HG02885 (cell line): ENCODE measurements around the gene CCDC201.

Experiments
- ATAC-seq: cut with Tn5 transposase; IDR thresholded peaks from one replicate; pipeline ENCODE4 v1.9.1; 2021; ENCODE audit warnings: mild to moderate bottlenecking; ENCODE audit not compliant: unreplicated experiment, poor library complexity

The CCDC201 gene, protein sequence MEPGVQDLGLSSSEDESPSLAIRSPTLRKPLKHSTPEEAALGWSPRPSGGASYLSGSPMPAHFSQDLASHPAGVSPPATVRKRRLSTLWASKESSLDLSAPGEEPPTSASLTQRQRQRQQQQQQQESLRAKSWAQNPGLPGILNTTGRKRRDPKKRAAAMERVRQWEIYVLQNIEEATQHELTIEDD

DNA sequence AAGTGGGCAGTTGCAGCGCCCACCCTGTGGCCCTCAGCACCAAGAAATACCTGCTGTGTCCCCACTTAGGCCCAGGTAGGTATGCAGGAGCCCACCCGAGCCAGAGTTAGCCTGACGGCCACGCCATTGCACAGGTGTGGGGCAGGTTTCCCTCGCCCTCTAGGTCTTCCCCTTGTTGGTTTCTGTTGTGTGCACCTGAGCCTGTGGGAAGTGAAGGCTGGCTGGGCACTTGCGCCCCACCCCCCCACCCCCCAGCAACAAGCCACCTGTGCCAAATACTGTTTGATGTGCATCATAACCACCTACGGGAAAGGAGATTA lies at the start of gene CCDC201:
Gene CCDC201, minus strand, starts transcription at position 48 of the 320 bp plus-strand sequence. CDS start 75 bp downstream, outside the sequence.
- no peak for ATAC-seq

DNA sequence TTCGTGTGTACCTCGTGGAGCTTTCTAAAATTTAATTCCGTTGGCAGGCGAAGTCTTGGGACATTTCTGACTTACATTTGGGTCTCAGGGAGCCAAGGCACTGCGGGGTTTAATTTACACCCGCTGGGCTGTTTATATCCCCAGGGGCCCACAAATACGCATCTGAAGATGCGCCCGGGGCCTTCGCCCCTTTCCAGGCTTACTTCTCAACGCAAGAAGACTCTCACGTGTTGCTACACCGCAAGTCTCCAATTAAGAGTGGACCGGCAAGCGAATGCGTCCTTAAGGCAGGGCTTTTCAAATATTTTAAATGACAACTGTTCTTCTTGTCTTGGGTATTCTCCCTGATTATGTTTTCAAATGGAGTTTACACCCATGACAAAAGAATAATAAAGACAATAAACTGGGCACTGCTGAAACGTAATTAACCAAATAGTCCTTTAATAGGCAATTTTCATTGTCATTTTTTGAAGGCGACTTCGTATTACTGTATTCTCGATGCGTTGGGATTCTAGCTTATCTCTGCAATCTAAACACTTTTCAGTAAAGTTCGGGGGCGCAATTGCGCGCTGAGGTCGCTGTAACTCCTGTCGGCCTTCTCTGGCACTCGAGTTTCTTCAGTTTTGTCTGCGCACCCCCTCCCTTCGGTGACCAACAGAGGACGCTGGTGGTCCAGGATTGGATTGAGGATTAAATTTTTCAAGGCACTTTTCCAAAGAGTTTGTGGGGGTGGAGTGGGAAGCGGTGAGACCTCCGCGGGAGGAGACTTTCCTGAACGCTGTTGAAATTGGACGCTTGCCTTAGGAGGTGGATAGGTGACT lies 49.0 kb upstream of the CCDC201 start:
- no peak for ATAC-seq

DNA sequence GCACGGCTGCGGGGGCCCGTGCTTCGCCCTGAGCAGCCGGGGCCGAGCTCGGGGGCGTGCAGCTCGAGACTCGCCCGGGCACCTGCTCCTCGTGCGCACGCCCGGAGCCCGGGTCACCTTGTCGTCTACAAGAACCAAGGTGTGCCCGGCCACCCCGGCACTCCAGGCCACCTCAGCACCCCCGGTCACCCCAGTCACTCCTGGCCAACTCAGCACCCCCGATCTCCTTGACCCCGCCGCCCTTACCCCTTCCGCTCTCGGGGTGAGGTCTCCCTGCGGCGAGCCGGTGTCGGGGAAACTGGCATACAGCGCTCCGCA lies 48.5 kb upstream of the CCDC201 start:
- no peak for ATAC-seq

DNA sequence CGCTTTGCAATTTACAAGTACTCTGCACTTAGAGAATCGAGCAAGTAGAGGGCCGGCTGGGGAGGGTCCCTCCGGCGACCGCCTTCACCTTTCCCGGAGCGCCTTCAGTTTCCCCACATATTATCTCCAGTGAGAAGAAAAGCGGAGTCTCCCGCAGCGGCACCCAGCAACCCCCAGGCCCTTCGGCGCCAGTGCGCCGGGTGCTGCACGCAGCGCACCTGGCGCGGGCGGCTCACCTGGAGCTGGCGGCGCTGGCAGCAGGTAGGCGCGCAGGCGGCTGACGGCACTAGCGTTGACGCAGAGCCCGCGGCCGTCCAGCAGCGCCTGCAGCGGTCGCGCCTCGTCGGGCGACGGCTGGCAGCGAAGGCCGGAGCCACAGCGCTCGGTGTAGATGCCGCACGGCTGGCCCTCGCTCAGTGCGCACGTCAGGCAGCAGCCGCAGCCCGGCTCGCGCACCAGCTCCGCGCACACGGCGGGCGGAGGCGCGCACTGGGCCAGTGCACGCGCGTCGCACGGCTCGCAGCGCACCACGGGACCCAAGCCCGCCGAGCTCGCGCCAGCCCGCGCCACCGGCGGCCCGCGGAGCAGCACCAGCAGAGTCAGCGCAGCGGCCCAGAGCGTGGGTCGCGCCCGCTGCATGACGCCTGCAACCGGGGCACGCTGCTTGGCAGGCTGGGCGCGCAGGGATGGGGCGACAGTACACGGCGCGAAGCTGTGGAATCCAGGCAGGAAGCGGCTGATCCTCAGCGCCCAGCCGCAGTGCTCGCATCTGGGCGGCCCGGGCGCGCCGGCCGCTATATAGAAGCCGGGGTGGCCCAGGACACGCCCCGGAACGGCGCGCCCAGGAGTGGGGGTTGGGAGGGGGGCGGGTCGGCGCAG lies 47.9 kb upstream of the CCDC201 start, which contains the start of gene IGFBP3:
Gene IGFBP3, minus strand, starts transcription at position 771 of the 879 bp plus-strand sequence. Its CDS starts 132 bp downstream, at position 639.
- no peak for ATAC-seq

DNA sequence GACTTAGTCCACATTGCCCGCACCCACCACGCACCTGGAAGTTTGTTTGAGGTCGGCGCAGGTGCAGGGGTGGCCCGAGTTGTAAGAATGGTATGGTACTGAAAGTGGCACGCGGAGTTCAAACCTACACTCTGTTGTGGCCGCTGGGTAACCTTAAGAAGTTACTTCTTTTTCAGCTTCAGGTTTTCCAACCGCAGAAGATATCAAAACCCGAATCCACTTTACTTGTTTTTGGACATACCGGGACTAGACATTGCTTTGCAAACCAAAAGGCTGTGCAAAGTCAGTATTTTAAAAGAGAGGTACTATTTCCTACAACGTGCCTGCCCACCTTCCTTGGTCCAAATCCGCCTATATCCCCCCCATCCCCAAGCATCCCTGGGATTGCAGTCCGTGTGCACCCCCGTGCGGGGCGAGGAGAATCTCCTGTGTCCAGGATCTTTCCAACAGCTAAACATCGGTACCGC lies 47.1 kb upstream of the CCDC201 start:
- ATAC-seq, result no peak

DNA sequence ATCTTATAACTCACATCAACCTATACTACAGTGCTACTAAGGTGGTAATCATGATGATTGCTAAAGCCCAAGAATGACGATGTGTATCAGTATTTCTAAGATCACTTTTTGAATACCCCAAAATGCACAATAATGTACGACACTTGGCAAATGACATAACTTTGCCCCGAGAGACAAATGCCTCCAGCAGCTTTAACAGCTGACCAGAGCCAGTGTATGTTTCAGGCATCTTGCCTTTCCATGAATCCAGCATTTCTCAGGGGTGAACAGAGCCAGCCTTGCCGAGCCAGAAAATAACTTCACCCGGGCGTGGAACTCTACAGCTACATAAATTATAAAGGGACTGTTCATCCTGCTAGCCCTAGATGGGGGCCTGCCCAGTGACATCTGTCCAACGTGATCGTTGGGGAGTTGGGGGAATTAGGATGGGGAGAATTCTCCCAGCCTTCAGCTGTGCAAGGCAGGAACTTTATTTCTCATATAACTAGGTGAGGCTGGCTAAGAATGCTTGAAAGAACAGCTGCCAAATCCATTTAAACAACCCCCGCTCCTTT lies 46.4 kb upstream of the CCDC201 start:
- no peak for ATAC-seq

DNA sequence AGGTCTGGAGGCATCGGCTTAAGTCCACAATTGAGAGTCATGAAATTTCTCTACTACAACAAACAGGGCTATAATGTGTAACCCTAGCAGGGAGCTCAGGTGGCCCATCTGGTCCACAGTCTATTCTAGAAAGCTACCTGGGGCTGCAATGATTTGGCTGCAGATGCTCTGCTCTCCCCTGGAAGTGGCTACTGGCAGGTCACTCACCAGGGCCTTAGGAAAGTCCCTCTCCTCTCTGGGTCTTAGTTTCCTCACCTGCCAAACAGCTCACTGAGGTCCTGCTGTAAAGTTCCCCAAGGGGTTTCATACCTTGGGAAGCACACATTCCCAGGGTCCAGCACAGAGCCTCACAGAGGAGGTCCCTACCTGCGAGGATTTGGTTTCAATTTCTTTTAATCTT lies 45.7 kb upstream of the CCDC201 start:
- ATAC-seq, result no peak

DNA sequence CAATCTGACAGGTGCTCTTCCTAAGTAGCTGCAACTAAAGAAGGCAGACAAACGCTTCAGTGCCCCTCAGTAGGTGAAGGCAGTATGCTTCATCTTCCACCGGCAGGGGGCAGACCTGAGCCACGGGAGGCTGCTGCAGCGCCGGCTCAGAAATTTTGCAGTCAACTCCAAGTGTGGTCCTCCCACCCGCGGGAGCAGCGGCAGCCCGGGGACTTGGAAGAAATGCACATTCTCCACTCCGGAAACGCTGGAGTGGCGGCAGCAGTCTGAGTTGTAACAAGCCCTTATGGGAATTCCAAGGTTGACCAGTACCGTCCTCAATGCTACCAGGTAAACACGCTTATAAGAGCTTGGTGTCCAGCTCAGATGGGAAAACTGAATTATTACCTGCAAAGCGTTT lies 44.8 kb upstream of the CCDC201 start:
- peak; percentile 81 for ATAC-seq

DNA sequence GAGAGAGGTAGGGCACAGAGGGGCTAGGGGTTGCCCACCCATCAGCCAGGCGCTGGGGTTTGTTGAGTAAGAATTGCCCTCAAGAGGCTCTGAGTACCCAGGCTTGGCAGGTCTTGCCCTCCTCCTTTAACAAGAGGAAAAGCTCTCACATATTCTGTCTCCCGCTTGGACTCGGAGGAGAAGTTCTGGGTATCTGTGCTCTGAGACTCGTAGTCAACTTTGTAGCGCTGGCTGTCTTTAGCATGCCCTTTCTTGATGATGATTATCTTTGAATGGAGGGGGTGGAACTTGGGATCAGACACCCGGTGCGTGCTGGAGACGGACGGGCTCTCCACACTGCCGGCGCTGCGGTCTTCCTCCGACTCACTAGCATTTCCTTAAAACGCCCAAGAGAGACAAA lies 44.2 kb upstream of the CCDC201 start:
- ATAC-seq, result no peak

DNA sequence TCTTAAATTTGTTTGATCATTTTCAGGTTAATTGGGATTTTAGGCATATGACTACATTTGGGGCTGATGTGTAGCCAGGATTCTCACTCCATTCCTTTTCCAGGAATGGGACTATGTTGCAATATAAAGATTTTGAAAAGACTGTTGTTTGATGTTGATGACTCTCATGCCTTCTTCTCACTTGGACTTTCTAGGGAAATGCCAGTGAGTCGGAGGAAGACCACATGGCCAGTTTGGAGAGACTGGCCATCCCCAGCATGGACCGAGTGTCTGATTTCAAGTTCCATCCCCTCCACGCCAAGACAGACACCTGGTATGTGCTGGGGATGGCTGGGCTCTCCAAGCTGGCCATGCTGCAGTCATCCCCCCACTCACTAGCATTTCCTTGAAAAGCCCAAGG lies 42.7 kb upstream of the CCDC201 start:
- no peak for ATAC-seq

DNA sequence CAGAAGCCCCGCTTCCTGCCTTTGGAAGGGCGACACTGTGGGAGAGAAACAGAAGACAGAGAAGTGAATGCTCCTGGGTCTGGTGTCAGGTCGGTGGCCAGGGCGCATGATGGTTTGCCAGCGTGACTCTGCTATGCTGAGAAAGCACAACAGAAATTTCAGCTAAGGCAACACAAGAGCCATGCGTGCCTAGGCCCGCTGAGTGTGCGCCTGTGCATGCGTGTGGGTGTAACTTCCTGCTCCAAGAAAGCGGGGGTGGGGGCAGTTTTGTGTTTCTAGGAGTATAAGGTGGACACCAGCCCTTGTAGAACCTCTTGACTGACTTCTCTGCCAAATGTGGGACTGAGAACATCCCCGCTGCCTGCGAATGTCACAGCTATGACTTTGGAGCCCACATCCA lies 42.0 kb upstream of the CCDC201 start:
- no peak for ATAC-seq

DNA sequence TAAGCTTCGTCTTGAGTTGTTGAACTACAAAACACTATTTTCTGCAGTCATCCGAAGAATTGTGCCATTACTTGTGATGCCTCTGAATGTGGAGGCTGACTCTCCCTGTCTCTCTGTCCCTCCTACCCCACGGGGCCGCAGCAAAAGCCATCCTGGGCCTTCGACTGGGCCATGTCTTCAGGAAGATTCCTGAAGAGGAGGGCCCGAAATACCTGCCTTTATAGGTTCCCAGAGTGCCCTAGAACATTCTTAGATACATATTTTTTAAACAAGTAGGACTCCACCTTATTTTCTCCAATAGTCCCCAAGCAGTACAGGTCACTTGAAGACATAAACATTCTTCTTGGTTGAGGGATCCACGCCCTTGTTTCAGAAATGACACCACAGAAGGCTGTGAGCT lies 40.1 kb upstream of the CCDC201 start:
- no peak for ATAC-seq

DNA sequence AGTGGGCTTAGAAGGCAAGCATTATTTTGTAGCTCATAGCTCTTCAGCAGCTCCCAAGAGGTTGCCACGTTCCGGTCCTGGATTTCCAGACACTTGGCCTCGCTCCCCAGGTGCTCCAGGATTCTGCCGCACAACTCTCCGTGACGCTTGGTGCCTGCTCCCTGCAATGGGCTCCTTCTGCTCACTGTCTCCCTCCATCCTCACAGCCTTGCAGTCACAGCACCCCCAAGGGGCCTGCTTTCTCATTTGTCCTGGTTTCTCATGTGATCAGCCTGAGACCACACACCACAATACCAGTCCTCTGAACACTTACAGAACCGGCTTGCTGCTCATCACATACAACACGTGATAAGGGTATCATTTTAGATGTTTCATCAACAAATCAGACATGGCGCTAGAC lies 38.4 kb upstream of the CCDC201 start:
- no peak for ATAC-seq

DNA sequence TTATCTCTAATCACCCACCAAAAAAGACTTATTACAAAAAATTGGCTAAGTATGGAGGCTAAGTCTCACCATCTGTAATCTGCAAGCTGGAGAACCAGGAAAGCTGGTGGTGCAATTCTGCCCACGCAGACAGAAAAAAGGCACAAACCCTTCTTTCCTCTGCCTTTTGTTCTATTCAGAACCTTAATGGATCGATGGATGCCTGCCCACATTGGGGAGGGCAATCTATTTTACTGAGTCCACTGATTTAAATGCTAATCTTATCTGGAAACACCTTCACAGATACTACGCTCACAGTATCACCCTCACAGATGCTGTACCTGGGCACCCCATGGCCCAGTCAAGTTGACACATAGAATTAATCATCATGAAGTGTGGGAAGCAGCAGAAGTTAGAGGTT lies 38.0 kb upstream of the CCDC201 start:
- ATAC-seq, result no peak

DNA sequence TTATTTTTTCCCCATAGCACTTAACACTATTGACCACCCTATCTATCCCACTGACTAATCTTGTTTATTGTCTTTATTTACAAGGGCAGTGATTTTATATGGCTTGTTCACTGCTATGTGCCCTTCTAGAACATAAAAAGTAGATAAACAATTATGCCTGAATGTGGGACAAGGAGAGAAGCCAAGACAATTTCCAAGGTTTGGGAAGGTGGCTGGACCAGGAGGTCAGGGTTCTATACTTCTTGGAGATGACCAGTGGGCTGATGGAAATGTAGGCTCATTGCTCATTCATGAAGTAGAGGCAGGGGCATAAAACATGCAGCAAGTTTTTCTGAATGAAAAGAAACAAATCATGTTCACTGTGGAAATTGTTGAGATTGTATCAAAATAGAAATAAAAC lies 36.7 kb upstream of the CCDC201 start:
- no peak for ATAC-seq

DNA sequence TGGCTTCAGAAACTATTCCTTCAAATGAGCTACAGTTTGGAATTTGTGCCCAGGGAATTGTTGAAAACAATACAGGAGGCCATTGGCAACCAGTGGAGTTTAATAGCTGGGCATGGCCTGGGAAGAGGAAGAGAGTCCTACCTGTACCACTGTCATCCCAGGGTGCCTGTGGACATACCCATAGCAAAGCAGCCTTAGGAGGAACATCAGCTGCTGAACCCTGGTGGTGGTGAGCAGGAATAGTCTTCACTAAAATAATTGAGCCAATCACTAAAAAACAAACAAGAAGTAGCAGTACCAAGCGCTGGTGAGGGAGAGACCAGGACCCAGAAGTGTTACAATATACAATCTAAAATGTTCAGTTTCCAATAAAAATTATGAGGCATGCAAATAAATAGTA lies 29.9 kb upstream of the CCDC201 start:
- no peak for ATAC-seq

DNA sequence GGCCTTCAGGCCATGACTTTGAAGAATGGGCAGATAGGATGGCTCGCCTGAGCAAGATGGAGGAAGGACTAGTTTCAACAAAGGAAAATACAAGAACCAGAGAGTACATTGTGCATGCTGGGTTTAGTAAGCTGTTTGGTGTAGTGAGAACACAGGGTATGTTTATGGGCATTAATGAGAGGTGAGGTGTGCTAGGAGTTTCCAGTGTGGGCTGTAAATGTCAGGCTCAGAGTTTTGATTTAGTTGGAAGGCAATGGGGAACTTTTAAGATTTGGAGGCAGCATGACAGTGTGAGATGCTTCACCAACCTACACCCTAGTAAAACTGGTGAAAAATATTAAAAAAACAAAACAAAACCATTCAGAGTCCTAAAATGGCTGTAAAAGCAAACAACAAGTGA lies 28.7 kb upstream of the CCDC201 start:
- ATAC-seq, result no peak

DNA sequence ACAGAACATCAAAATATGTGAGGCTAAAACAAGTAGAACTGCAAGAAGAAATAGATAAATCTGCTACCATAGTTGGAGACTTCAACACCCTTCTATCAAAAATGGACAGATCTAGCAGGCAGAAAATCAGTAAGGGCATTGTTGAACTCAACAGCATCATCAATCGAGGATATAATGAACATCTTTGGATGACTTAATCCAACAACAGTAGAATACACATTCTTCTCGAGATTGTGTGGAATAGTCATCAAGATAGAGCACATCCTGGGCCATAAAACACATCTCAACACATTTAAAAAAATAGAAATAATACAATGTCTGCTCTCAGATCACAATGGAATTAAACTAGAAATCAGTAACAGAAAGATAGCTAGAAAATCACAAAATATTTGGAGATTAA lies 25.3 kb upstream of the CCDC201 start:
- no peak for ATAC-seq

DNA sequence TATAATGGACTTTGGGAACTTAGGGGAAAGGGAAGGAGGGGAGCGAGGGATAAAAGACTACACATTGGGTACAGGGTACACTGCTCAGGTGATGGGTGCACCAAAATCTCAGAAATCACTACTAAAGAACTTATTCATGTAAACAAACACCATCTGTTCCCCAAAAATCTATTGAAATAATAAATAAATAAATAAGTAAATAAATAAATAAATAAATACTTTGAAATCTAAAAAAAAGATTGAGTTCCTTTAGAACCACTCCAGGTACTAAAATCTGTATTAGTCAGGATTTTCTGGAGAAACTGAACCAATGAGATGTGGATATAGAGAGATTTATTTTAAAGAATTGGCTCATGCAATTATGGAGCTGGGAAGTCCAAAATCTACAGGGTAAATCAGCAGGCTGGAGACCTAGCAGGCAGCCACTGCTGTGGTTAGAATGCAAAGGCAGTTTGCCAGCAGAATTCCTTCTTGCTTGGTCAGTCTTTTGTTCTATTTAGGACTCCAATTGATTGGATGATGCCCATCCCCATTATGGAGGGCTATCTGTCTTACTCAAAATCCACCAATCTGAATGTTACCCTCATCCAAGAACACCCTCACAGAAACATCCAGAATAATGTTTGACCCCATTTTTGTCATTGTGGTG lies 24.3 kb upstream of the CCDC201 start:
- no peak for ATAC-seq

DNA sequence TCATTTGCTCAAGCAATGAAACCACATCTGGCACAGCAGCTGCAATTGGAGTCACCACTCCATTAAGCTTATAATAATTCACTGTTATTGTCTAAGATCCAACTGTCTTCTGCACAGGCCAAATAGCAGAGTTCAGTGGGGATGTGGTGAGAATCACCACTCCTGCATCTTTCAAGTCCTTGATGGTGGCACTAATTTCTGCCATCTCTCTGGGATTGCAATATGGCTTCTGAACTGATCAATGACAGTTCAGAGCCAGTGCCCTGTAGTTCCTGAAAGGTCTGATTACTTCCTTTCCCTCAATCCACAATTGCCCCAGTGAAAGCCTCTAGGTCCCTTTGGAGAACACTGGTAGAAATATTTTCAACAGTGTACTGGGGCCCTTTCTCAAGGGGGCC lies 21.8 kb upstream of the CCDC201 start:
- ATAC-seq, result no peak
